GM18505 (cell line): Measurements from ENCODE around the gene CCDC170.
"Not testable (repeated sequence)": the region's sequence is repeated elsewhere in the genome, so short reads cannot be mapped to it uniquely, and the experiment has no call there.

ENCODE experiments used
- ATAC-seq: cut with Tn5 transposase; IDR thresholded peaks from one replicate; pipeline ENCODE4 v1.9.1; 2021; ENCODE audit not compliant: unreplicated experiment
- POLR2A ChIP-seq: IDR thresholded peaks from 4 replicates; pipeline ENCODE4 v1.6.1; 2011; ENCODE audit warnings: borderline replicate concordance; ENCODE audit not compliant: insufficient read depth, insufficient read length; ENCODE audit errors: extremely low read depth

CCDC170 gene

DNA sequence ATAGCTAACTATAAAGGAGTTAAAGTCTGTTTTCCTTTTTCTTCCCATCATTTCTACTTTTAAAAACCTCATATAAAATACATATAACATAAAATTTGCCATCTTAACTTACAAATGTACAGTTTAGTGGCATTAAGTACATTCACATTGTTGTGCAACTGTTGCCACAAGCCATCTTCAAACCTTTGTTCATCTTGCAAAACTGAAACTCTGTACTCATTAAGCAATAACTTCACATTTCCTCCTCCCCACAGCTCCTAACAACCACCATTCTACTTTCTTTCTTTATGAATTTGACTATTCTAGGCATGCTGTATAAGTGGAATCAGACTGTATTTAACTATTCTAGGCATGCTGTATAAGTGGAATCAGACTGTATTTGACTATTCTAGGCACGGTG is 4.5 kb downstream of the CCDC170 start:
- TF ChIP-seq POLR2A: no peak
- peak; percentile 67 for ATAC-seq

DNA sequence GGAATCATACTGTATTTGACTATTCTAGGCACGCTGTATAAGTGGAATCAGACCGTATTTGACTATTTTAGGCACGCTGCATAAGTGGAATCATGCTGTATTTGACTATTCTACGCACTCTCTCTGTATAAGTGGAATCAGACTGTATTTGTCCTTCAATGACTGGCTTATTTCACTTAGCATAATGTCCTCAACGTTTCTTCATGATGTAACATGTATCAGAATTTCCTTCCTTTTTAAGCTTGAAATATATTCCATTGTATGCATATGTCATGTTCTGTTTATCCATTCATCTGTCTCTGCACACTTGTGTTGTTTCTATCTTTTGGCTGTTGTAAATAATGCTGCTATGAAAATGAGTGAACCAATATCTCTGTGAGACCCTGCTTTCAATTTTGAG is 5.7 kb downstream of the CCDC170 start:
- no peak for ATAC-seq

DNA sequence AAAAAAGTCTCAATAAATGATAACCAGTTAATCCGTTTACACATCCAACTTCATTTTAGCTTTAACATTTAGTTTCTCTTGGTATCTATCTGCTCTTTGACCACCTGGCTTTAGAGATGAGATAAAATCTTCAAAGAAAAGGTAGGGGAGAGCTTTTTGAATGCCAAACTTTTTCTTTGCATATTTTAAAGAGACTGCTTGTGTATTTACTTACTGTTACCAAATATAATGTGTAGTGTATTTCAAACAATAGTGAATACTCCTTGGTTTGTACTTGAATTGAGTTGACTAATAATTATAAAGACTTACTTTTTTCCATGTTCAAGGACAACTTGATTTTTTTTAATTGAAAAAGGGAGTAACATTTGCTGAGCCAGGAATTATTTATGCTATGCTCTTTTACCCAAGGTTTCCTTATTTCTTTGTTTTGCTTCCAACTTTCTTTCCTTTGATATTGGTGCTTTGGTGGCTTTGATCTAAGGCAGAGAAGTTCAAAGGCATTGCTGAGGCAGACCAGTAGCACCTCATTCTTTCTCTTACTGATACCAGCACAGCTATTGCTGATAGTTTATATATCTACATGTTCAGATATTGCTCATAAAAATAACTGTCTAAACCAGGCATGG is 7.8 kb downstream of the CCDC170 start:
- no peak for ATAC-seq
- no peak for TF ChIP-seq POLR2A

More for the DNA sequence above, 5.7 kb downstream of the CCDC170 start:
- TF ChIP-seq POLR2A: no peak

DNA sequence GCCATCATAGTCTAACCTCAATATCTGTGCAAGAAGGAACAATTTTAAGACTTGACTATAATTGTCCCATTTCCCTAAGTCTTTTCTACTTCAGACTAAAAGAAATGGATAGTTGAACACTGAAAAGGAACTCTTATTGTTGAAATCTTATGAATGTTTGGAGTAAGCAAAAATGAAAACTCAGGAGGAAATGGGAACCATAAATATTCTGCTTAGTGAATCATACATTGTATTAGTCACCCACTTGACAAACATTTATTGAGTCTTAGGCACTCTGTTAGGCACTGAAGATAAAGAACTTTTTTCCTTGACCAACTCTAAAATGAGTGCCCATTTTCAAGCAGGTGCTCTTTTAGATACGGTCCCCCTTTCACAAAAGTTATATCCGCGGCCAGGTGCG is 8.7 kb downstream of the CCDC170 start:
- TF ChIP-seq POLR2A: no peak
- ATAC-seq: no peak

DNA sequence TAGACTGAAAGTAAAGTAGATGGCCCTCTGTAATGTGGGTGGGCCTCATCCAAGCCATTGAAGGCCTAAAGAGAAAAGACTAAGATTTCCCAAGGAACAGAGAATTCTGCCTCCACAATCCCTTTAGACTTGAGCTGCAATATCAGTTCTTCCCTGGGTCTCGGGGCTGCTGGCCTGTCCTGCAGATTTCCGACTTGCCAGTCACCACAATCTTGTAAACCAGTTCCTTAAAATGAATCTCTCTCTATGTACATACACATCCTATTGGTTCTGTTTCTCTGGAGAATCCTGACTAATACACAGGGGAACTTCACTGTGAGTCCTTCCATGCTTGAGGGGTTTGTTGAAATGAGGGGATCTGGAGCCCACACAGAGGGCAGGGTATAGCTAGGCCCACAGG is 12.9 kb downstream of the CCDC170 start:
- no peak for TF ChIP-seq POLR2A
- no peak for ATAC-seq

DNA sequence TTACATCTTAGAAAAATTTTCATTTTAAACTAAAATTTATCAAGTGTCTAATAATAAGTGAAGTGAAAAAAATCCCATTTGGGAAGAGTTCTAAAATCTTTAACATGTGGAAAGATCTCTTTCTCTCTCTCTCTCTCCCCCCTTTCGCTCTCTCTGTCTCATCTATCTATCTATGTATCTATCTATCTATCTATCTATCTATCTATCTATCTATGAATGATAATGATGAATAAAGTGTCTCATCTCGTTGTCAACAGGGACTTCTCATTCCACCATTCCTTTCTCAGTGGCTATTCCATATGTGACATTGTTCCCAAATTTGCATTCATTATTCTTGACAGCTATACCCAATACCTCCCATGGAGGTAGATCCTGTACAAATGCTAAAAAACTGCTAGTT is 15.2 kb downstream of the CCDC170 start:
- no peak for ATAC-seq
- no peak for TF ChIP-seq POLR2A

DNA sequence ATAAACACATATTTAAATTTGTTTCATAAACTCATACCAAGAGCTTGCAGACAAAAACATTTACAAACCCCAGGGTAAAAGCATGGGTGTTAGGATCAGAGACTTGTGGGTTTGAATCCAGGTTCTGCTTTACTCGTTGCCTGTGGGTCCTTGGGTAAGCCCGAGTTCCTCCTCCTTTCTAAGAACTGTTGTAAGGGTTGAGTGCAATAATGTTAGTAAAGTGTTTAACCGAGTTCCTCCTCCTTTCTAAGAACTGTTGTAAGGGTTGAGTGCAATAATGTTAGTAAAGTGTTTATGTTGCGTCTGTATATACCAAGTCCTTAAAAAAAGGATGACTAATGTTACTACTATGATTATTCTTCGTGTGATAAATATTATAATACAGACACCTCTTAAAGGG is 18.7 kb downstream of the CCDC170 start:
- ATAC-seq: no peak
- no peak for TF ChIP-seq POLR2A

DNA sequence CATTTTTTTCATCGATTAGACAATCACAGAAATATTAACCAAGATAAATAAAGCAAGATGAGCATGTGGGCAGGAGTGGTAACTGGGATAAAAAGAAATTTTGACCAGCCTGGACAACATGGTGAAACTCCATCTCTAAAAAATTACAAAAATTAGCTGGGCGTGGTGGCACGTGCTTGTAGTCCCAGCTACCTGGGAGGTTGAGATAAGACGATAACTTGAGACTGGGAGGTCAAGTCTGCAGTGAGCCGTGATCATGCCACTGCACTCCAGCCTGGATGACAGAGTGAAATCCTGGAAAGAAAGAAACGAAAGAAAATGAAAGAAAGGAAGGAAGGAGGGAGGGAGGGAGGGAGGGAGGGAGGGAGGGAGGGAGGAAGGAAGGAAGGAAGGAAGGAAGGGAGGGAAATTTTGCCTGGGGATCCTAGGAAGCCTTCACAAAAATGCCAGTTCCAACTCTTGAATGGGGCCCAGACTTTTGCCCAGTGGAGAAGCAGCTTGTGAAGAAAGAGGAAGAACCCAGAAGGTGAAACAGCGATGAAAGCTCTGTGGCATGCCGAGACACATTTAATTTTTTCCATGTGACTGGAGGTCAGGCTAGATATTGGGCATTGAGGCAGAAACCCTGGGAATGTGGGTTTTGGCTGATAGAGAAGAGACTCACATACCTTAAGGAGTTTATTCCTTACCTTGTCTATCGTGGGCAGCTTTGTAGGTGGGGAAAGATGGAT is 20.3 kb downstream of the CCDC170 start:
- TF ChIP-seq POLR2A: no peak
- ATAC-seq: no peak

DNA sequence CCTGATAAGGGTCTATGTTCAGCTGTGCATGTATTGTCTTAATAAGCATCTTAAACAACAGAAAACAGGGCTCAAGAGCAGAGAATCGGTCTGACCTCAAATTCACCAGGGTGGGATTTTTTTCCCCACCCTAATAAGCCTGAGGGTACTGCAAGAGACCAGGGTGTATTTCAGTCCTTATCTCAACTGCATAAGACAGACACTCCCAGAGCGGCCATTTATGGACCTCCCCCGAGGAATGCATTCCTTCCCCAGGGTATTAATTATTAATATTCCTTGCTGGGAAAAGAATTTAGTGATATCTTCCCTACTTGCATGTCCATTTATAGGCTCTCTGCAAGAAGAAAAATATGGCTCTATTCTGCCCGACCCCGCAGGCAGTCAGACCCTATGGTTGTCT is 25.2 kb downstream of the CCDC170 start:
- ATAC-seq: not testable (repeated sequence)

DNA sequence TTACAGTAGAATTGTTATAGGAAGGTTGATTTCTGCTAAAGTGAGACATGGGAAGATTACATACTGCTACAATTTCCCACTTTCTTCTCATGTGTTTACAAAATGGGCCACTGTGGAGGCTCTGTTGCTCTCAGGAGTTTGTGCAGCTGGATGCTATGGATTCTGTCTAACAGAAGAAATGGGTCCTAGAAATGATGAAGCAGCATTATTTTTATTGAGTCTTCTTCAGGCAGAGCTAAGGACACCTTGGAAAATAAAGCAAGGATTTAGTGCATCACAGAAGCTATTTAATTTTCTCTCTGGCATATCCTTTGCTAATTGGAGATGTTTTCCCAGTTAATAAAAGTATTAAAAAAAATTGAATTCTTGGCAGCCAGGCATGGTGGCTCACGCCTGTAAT is 29.2 kb downstream of the CCDC170 start:
- no peak for TF ChIP-seq POLR2A

DNA sequence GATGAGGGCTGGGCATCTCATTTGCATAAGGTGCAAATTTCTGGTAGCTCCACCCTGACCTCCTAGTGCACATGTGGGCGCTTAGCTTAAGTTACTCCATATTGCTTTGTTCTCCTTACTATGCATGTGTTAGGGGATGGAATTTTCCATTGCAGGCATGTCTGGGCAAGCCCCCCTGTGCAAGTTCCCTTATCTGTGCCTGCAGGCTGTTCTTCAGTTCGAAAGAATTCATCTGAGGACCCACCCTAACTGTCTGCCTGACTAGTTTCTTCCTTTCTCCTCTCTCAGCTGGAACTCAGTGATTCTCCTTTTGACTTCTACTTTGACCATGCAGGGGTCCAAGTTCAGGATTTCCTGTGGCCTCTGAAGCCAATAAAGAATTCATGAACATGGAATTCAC is 30.2 kb downstream of the CCDC170 start:
- TF ChIP-seq POLR2A: no peak
- no peak for ATAC-seq

More for the DNA sequence above, 29.2 kb downstream of the CCDC170 start:
- no peak for ATAC-seq

DNA sequence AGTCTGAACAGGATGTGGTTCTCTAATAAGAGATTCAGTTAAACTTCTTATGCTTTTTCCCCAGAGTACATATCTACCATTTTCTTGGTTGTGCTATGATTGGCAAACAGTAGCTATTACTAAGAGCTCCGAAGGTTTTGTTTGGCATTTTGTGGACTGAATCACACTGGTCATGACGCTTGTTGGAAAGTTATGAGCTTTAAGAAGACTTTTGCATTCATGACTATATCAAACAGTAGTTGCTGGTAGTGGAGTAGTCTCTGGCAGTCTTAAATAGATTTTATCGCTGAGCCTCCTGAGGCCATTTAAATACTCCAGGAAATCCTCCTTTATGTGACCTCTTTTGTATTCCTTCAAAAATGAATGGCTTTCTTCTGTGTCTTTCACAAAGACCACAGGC is 40.8 kb downstream of the CCDC170 start:
- no peak for ATAC-seq

DNA sequence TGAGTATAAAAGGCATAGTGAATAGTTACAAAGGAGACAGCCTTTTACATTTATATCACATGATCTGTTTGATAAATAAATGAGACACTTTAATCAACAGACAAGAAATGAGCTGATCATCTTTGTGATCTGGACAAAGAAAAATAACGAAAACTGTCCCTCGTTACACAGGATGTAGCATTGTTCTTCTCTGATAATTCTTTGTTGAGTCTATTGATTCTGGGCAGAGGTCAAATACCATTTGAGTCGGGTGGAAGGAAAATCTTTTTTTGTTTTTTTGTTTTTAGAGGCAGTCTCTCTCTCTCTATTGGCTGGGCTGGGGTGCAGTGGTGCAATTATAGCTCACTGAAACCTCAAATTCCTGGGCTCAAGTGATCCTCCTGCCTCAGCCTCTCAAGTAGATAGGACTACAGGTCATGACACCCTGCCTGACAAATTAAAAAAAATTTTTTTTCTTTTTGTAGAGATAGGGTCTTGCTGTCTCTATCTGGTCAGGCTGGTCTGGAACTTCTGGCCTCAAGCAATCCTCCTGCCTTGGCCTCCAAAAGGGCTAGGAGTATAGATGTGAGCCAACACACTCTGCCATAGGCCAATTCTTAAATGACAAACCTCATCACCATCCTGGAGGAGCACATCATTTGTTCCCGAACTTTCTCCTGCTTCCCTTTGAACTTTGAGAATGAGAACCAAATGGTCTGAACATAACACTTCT is 41.8 kb downstream of the CCDC170 start:
- no peak for TF ChIP-seq POLR2A
- no peak for ATAC-seq

More for the DNA sequence above, 40.8 kb downstream of the CCDC170 start:
- no peak for TF ChIP-seq POLR2A

DNA sequence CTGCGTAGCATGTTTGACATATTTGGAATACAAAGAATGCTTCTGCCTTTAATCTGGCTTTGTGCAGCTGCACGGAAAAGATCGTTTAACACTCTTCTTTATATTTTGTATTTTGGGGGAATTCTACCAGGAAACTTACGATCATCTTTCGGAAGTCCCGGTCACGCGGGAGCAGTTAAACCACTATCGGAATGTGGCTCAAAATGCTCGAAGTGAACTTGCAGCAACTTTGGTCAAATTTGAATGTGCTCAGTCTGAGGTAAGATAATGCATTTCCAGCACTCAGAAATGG is 42.3 kb downstream of the CCDC170 start:
- no peak for ATAC-seq
- no peak for TF ChIP-seq POLR2A
